Activated CD4-positive, alpha-beta T cell treated with anti-CD3 and anti-CD28 coated beads for 36 hours (primary cell): Measurements from ENCODE around the gene MORN1. TPM values are rescaled to one million over a fixed set of nuclear protein-coding genes. Genes with fewer than 3 reads are reported as not detected.

Experiments used
- ATAC-seq: fragments of 200-7000 bp; cut with Tn5 transposase; one replicate; pipeline ENCODE4 v1.10.0; 2021; ENCODE audit warnings: mild to moderate bottlenecking, moderate library complexity
- CTCF ChIA-PET: fragments of 350-600 bp; sonication (Branson Sonifier 250); formaldehyde crosslinking; loops from one replicate; lab custom pipeline; 2021; ENCODE audit warnings: antibody characterized with exemption; lab: Charles Lee
- POLR2A ChIA-PET: fragments of 350-600 bp; sonication (Branson Sonifier 250); formaldehyde crosslinking; loops from one replicate; lab custom pipeline; 2021; ENCODE audit warnings: antibody characterized with exemption, inconsistent platforms; lab: Charles Lee
- DNase-seq: peaks from one replicate; pipeline ENCODE4 v3.0.0-alpha.2; 2020
- H3K27ac Mint-ChIP-seq: one replicate; pipeline ENCODE4 v1.8.0; 2021; ENCODE audit warnings: mixed read lengths
- H3K27me3 Mint-ChIP-seq: one replicate; pipeline ENCODE4 v1.8.0; 2021; ENCODE audit warnings: mixed read lengths
- H3K36me3 Mint-ChIP-seq: one replicate; pipeline ENCODE4 v1.8.0; 2021; ENCODE audit warnings: low read depth, mixed read lengths
- H3K4me1 Mint-ChIP-seq: one replicate; pipeline ENCODE4 v1.8.0; 2021; ENCODE audit warnings: mixed read lengths
- H3K4me3 Mint-ChIP-seq: one replicate; pipeline ENCODE4 v1.8.0; 2021; ENCODE audit warnings: mild to moderate bottlenecking, moderate library complexity, mixed read lengths
- H3K9me3 Mint-ChIP-seq: one replicate; pipeline ENCODE4 v1.8.0; 2021; ENCODE audit warnings: low read depth, mixed read lengths
- intact Hi-C, 2 experiments: fragments of 100-400 bp; cut with DNase I in 1 of 2; cut with micrococcal nuclease in 1 of 2; formaldehyde crosslinking; loops; one replicate each; pipeline versions ENCODE4 v1.14.2 to v1.15.1; 2022 to 2024; cut with DNase I, micrococcal nuclease
- total RNA-seq, 2 experiments: library from RNA; stranded (reverse); gene quantifications; one replicate each; pipeline ENCODE4 v1.2.3, GENCODE V29; 2021

MORN1 gene
- total RNA-seq, 2 experiments from 2014 or later, result 5.1 to 6.1 TPM

GRCh38 chr1:2353551-2354438 is 37.6 kb downstream of the MORN1 start:
- Mint-ChIP-seq H3K4me1 (no peaks in the 10 kb centered on the region), H3K36me3 (no peaks in the 10 kb centered on the region), H3K9me3 (no peaks in the 10 kb centered on the region), H3K27me3 (no peaks in the 10 kb centered on the region), H3K4me3 (no peak overlapping the region), H3K27ac (no peak overlapping the region)
- ATAC-seq (no peak), DNase-seq (no peak)
- CTCF ChIA-PET, result no interaction called here
- intact Hi-C loops, result no loop called here
- POLR2A ChIA-PET, result no interaction called here

GRCh38 chr1:2352897-2353550 is 38.3 kb downstream of the MORN1 start:
- ChIA-PET POLR2A (no interaction called here), CTCF (interaction anchor here (0.6 to 0.9 kb wide), 2 partner anchors 157 to 923 kb away, joined by 3 to 4 read pairs; no protein-coding TSS in a partner anchor)
- Mint-ChIP-seq H3K9me3 (no peaks in the 10 kb centered on the region), H3K27ac (no peak overlapping the region), H3K4me3 (no peak overlapping the region), H3K36me3 (no peaks in the 10 kb centered on the region), H3K4me1 (no peaks in the 10 kb centered on the region), H3K27me3 (no peaks in the 10 kb centered on the region)
- DNase-seq, result no peak
- ATAC-seq, result no peak
- intact Hi-C loops, result no loop called here

DNA sequence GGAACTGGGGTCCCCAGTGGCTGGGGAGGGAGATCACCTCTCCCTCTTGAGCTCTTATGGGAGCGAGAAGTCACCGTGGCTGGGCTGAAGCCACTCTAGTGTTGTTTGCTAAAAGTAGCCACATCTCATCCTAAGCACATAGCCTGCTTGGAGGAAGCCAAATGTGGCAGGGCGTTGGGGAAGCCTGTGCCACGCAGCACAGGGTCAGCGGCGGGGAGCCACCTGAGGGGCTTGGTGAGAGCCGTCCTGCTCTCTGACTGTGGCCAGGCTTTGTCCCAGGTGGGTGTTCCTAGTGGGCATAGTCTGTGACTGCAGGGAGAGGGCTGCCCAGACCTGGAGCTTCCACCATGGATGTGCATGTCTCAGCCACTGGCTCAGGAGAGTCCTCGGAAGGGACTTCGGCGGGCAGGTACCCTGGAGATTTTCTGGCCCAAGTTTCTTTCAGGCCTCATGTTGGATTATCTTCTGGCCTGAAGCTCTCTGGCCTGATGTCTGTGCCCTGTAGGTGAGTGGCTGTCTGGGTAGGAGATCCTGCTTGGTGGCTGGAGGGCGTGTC is 38.9 kb downstream of the MORN1 start:
- intact Hi-C loops, result no loop called here
- CTCF ChIA-PET, result interaction anchor here (0.6 to 0.9 kb wide), 2 partner anchors 156 to 924 kb away, joined by 3 to 4 read pairs; no protein-coding TSS in a partner anchor

GRCh38 chr1:2351723-2352122 is 39.6 kb downstream of the MORN1 start:
- ATAC-seq, result no peak

More for the DNA sequence above, 38.9 kb downstream of the MORN1 start:
- no peak for ATAC-seq
- no peaks in the 10 kb centered on the region for H3K9me3 Mint-ChIP-seq
- no peak overlapping the region for H3K27ac Mint-ChIP-seq
- no peak for DNase-seq
- H3K27me3 Mint-ChIP-seq, result no peaks in the 10 kb centered on the region
- POLR2A ChIA-PET, result no interaction called here
- no peaks in the 10 kb centered on the region for H3K4me1 Mint-ChIP-seq
- no peak overlapping the region for H3K4me3 Mint-ChIP-seq
- H3K36me3 Mint-ChIP-seq, result no peaks in the 10 kb centered on the region

GRCh38 chr1:2350911-2351655 is 40.3 kb downstream of the MORN1 start:
- Mint-ChIP-seq H3K27ac (no peak overlapping the region), H3K4me3 (no peak overlapping the region), H3K9me3 (no peaks in the 10 kb centered on the region), H3K27me3 (no peaks in the 10 kb centered on the region), H3K36me3 (no peaks in the 10 kb centered on the region), H3K4me1 (no peaks in the 10 kb centered on the region)
- ChIA-PET CTCF (no interaction called here), POLR2A (no interaction called here)
- DNase-seq (no peak), ATAC-seq (no peak)
- intact Hi-C loops, result no loop called here

More at GRCh38 chr1:2351723-2352122, 39.6 kb downstream of the MORN1 start:
- no peak overlapping the region for H3K4me3 Mint-ChIP-seq
- DNase-seq, result no peak
- no peaks in the 10 kb centered on the region for H3K27me3 Mint-ChIP-seq
- H3K27ac Mint-ChIP-seq, result no peak overlapping the region
- H3K36me3 Mint-ChIP-seq, result no peaks in the 10 kb centered on the region
- H3K4me1 Mint-ChIP-seq, result no peaks in the 10 kb centered on the region
- intact Hi-C loops, result no loop called here
- ChIA-PET POLR2A (no interaction called here), CTCF (no interaction called here)
- H3K9me3 Mint-ChIP-seq, result no peaks in the 10 kb centered on the region

DNA sequence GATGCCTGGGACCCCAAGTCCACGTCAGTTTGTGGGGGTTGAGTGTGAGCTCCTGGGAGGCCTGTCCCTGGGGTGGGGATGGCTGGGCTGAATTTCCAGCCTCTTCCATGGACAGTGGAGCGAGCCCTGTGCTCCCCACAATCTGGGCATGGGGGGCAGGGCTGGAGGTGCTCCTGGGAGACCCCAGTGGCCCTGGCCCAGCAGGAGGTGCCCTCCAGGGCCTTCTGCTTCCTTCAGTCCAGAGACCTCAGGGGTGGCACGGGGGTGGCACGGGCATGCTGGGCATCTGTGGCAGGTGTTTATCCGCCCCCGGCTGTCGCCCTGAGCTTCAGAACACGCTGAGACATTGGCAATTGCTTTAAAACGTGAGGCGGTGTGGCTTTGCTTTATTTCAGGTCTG is 40.9 kb downstream of the MORN1 start:
- intact Hi-C loops, result no loop called here
- no peaks in the 10 kb centered on the region for H3K27me3 Mint-ChIP-seq
- ChIA-PET POLR2A (no interaction called here), CTCF (no interaction called here)
- no peak overlapping the region for H3K4me3 Mint-ChIP-seq
- H3K4me1 Mint-ChIP-seq, result no peaks in the 10 kb centered on the region
- no peaks in the 10 kb centered on the region for H3K9me3 Mint-ChIP-seq
- no peak for DNase-seq
- no peaks in the 10 kb centered on the region for H3K36me3 Mint-ChIP-seq
- ATAC-seq, result no peak
- H3K27ac Mint-ChIP-seq, result no peak overlapping the region

- Mint-ChIP-seq H3K4me3 (no peak overlapping the region), H3K27ac (no peak overlapping the region), H3K9me3 (no peaks in the 10 kb centered on the region), H3K4me1 (no peaks in the 10 kb centered on the region), H3K36me3 (no peaks in the 10 kb centered on the region), H3K27me3 (no peaks in the 10 kb centered on the region)
- intact Hi-C loops, result no loop called here
- CTCF ChIA-PET, result no interaction called here
- DNase-seq, result no peak
- POLR2A ChIA-PET, result no interaction called here
- ATAC-seq, result no peak
These were observed 41.5 kb downstream of the MORN1 start for GRCh38 chr1:2349806-2350205.

DNA sequence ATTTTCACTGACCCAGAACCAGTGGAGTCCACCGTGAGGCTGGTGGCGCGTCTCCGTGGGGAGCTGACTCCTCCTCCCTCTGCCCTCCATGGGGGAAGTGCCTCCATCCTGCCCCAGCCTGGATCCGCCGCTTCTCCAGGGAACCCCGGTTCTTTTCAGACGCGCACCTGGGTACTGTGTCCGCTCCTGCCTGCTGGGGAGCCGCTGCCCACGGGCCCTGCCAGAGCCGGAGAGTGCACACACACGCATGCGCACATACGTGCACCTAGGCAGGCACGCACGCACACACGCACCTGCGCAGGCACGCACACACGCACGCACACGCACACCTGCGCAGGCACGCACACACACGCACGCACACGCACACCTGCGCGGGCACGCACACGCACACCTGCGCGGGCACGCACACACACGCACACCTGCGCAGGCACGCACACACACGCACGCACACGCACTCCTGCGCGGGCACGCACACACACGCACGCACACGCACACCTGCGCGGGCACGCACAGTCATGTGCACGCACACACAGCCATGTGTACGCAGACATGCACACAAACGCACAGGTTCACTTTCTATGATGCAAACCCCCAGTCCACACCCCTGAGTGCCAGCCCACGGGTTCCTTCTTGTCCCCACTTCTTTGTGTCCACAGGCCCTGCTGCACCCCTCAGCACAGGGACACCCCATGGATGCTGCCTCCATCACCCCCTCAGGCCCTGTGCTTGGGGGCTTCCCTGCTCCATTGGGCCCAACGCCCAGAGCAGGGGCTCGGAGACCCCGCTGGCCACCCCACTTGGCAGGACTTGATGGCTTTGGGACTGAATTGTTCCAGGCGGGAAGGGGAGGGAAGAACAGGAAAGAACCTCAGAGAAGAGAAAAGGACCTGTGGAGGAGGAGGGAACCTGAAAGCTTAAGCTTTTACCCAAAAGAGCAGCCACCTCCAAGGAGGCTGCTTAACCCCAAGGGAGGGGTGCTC is 42.7 kb downstream of the MORN1 start:
- Mint-ChIP-seq H3K4me1 (no peaks in the 10 kb centered on the region), H3K4me3 (no peak overlapping the region), H3K27ac (no peak overlapping the region), H3K36me3 (no peaks in the 10 kb centered on the region), H3K27me3 (no peaks in the 10 kb centered on the region), H3K9me3 (no peaks in the 10 kb centered on the region)
- CTCF ChIA-PET, result no interaction called here
- POLR2A ChIA-PET, result no interaction called here
- intact Hi-C loops, result no loop called here
- DNase-seq (no peak), ATAC-seq (no peak)

GRCh38 chr1:2347896-2348295 is 43.5 kb downstream of the MORN1 start:
- Mint-ChIP-seq H3K4me1 (no peaks in the 10 kb centered on the region), H3K36me3 (no peaks in the 10 kb centered on the region), H3K27me3 (no peaks in the 10 kb centered on the region), H3K9me3 (no peaks in the 10 kb centered on the region), H3K4me3 (no peak overlapping the region), H3K27ac (no peak overlapping the region)
- intact Hi-C loops, result no loop called here
- ATAC-seq (no peak), DNase-seq (no peak)
- ChIA-PET CTCF (no interaction called here), POLR2A (no interaction called here)

GRCh38 chr1:2347409-2347785 is 44.0 kb downstream of the MORN1 start:
- Mint-ChIP-seq H3K27me3 (no peaks in the 10 kb centered on the region), H3K9me3 (no peaks in the 10 kb centered on the region), H3K4me3 (no peak overlapping the region), H3K36me3 (no peaks in the 10 kb centered on the region), H3K27ac (no peak overlapping the region), H3K4me1 (no peaks in the 10 kb centered on the region)
- ATAC-seq (no peak), DNase-seq (no peak)
- CTCF ChIA-PET, result no interaction called here
- intact Hi-C loops, result no loop called here
- POLR2A ChIA-PET, result no interaction called here
